NCI-H82 (cell line): Measurements from ENCODE around the gene CTRB2.
"Not testable (repeated sequence)": the region's sequence is repeated elsewhere in the genome, so short reads cannot be mapped to it uniquely, and the experiment has no call there.

Experiments
- DNase-seq: peaks from one replicate; lab custom pipeline; 2025; lab: John Stamatoyannopoulos, UW

The CTRB2 gene

GRCh38 chr16:75227361-75228142, 20.6 kb upstream of the CTRB2 start:
- no peak for DNase-seq

GRCh38 chr16:75226550-75227360, 19.8 kb upstream of the CTRB2 start:
- no peak for DNase-seq

DNA sequence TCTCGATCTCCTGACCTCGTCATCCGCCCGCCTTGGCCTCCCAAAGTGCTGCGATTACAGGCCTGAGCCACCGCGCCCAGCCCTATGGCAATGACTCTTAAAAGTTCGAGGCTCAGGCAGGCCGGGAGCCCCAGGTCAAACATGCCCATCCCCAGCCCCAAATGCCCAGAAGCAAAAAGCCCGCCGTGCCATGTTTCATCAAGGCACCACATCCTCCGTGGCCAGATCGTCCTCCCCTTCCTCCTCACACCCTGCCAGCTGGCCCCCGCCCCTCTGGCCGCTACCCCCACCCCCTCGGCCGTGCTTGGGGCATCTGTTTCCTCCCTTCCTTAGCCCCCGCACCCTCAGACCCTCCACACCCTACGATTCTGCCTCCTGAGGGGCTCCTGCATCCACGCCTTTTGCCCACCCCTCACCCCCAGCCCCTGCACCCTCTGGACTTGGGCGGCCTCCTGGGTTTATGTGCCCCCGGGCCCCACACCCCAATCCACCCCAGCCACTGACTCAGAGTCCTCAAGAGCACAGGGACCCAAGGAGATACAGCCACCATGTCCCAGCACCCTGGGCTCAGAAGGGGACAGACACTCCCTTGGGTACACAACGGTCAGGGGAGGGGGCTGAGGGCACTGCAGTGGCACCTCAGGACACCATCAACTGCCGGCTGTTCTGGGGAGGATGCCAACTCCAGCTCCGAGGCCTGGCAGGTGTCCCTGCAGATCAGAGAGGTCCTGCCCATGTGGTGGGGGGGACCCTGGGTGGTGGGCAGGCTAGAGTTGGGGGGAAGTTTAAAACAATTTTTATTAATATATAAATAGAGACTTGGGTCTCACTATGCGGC, 18.9 kb upstream of the CTRB2 start:
- no peak for DNase-seq

GRCh38 chr16:75225092-75225491, 18.1 kb upstream of the CTRB2 start:
- DNase-seq = no peak

- DNase-seq = no peak
Measured at GRCh38 chr16:75224306-75225082, 17.5 kb upstream of the CTRB2 start.

GRCh38 chr16:75223129-75223528, 16.2 kb upstream of the CTRB2 start:
- not testable (repeated sequence) for DNase-seq

DNA sequence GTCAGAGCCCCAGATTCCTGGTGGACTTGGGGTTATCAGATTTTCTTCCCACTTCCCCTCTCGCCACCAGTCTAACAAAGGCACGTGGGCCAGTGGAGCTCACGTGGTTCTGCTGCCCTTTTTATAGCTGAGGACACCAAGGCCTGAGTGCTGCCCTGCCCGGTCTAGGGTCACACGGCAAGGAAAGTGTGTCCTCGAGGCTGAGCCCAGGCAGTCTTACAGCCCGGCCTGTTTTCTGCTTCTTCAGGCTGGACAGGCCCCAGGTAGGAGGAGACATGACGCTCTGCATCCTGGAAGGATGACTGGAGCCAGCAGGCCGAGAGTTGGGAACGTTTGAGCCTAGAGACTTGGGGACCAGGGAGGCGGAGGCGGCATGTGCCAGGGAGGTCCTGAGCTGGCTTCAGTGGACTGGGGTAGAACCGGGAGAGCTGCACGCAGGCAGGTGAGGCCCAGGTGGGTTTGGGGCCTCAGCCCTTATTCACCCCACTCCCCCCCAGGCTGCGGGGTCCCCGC, 15.4 kb upstream of the CTRB2 start:
- DNase-seq = no peak

DNA sequence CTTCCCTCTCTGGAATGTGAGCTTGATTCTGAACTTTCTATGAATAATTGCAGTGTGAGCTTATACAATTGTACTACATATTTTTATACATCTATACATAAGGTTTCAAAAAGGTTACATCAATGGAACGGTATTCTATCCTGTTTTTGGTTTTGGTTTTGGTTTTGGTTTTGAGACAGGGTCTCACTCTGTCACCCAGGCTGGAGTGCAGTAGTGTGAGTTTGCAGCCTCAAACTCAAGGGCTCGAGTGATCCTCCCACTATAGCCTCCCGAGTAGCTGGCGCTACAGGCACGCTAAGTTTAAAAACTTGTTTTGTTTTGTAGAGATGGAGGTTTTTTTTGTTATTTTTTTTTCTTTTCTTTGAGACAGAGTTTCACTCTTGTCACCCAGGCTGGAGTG, 12.9 kb upstream of the CTRB2 start:
- no peak for DNase-seq

DNA sequence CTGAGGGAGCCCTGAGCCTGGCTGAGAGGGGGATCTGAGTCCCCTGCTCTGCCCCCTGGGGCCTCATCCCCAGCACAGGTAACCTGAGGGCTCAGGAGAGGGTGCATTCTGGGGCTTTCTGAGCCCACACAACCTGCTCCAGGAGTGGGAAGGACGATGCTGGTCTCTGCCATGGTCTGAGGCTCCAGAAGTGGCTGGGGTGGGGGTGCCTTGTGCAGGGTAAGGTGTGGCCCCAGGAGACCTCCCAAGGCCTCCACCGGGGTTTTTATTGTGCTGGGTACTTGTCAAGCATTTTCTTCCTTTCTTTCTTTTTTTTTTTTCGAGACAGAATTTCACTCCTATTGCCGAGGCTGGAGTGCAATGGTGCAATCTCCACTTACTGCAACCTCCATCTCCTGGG, 12.1 kb upstream of the CTRB2 start:
- no peak for DNase-seq

DNA sequence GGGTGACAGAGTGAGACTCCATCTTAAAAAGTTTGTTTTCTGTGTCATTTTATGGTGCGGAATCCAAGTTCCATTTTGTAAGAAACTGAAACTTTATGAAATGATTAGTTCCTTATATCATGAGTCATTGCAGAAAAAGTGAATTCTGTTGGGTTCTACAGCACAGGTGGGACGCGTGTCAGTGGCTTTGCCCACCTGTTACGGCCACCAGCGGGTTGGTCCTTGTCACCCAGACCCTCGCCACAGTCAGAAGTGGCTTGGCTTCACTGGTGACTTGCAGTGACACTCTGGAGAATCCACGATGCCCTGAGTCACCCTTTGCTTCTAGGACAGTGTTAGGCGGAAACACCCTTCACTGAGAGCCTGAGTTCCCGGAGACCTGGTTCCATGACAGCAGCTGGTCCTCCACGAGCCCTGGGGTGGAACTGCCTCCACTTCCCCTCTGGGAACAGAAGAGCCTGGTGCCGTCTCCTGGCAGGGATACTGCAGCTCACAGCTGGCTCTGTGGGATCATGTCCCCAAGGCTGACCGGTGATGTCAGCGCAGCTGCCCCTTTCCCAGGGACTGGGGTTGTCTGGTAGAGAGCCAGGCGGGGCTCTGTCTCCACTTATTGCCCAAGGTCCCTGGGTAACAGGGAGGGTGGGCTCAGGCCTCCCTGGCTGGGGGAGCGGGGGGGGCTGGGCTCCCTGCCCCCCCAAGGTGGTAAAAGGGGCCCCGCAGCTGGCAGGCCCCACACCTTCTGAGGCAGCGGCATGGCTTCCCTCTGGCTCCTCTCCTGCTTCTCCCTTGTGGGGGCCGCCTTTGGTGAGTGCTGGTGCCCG, 11.5 kb upstream of the CTRB2 start, which contains the start of gene CTRB1:
CTRB1 (plus strand) TSS at position 733 of the 821 bp plus-strand sequence; CDS start at position 753, 20 bp downstream.
- no peak for DNase-seq

DNA sequence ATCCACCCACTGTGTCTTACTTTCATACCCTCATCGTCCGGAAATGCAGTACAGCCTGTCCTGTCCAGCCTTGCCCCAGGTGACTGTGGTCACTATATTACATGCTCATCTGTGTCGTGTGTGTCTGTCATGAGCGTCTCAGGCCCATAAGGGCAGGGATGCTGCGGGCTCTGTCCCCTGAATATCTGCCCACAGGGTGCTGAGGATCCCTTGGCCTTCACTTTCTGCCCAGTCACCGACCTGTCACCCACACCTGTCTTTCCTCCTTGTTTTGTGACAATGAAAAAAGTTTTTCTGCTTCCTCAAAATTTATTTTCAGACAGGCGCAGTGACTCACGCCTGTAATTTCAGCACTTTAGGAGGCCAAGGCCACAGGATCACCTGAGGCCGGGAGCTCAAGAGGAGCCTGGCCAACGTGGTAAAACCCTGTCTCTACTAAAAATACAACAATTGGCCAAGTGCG, 10.5 kb upstream of the CTRB2 start:
- DNase-seq = no peak

DNA sequence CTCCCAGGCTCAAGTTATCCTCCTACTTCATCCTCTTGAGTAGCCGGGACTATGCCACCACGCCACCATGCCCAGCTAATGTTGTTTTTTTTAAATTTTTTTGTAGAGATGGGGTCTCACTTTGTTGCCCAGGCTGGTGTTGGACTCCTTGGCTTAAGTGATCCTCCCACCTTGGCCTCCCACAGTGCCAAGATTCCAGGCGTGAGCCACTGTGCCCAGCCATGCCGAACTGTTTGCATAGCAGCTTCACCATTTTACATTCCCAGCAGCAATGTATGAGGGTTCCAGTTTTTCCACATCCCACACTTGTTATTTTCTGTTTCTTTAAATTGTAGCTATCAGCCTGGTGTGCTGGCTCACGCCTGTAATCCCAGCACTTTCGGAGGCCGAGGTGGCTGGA, 9.6 kb upstream of the CTRB2 start:
- DNase-seq = no peak

GRCh38 chr16:75216127-75216526, 9.2 kb upstream of the CTRB2 start:
- no peak for DNase-seq

DNA sequence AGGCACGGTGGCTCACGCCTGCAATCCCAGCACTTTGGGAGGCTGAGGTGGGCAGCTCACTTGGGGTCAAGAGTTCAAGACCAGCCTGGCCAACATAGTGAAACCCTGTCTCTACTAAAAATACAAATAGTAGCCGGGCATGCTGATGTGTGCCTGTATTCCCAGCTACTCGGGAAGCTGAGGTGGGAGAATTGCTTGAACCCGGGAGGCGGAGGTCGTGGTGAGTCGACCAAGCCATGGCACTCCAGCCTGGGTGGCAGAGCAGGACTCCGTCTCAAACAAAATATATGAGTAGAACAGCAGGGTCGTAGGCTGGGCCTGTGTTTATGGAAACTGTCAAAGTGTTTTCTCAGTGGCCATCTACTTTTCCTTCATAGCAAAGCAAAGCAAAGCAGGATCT, 4.3 kb upstream of the CTRB2 start:
- DNase-seq = not testable (repeated sequence)

DNA sequence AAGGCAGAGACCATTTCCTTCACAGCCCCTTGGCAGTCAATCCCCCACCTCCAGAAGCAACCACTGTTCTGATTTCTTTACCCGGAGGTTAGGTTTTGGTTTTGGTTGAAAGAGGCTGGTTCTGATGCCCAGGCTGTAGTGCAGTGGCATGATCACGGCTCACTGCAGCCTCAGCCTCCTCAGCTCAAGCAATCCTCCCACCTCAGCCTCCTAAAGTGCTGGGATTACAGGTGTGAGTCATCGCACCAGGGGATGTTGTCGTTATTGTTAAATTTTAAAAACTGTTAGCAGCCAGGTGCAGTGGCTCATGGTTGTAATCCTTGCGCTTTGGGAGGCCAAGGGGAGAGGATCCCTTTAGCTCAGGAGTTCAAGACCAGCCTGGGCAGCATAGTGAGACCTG, 3.0 kb upstream of the CTRB2 start:
- no peak for DNase-seq

GRCh38 chr16:75209514-75209913, 2.6 kb upstream of the CTRB2 start:
- not testable (repeated sequence) for DNase-seq

GRCh38 chr16:75208861-75209505, 2.0 kb upstream of the CTRB2 start:
- no peak for DNase-seq

GRCh38 chr16:75208242-75208825, 1.4 kb upstream of the CTRB2 start:
- DNase-seq = no peak

GRCh38 chr16:75207831-75208230, 870 bp upstream of the CTRB2 start:
- DNase-seq = no peak
